NCI-H69 (cell line): ENCODE results near the gene PLB1.
"Not testable (repeated sequence)": the region's sequence is repeated elsewhere in the genome, so short reads cannot be mapped to it uniquely, and the experiment has no call there.

Experiments used
- DNase-seq: peaks from one replicate; lab custom pipeline; 2025; lab: John Stamatoyannopoulos, UW

PLB1 gene

DNA sequence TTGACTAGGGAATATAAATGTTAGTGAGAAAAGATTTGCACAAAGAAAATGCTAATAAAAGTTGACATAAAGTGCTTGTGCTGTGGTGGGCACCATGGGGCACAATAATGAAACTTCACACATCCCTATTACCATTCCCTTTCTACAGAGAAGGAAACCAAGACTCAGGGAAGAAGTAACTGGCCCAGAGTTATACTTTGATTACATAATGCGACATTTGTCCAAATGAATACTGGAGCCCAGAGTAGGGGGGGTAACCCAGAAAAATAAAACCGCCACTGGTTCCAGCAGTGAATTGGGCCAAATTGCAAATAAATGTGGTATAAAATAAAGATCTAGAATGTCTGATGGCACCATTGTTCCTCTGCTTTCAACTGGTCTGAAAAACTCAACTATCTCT lies 149.7 kb downstream of the PLB1 start:
- no peak for DNase-seq

DNA sequence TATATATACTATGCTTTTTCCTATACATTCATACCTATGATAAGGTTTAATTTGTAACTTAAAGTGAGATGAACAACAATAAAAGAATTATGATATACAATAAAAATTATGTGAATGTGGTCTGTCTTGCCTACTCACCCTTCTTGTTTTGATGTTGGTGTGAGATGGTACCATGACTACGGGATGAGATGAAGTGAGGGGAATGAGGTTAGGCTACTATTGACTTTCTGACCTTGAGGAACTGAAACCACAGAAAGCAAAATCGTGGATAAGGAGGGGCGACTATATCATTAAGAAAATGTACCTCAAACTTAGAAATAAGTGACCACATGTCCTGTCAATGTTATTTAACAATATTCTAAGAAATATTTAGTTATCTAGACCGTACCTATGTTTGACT lies 151.8 kb downstream of the PLB1 start:
- DNase-seq, result no peak

DNA sequence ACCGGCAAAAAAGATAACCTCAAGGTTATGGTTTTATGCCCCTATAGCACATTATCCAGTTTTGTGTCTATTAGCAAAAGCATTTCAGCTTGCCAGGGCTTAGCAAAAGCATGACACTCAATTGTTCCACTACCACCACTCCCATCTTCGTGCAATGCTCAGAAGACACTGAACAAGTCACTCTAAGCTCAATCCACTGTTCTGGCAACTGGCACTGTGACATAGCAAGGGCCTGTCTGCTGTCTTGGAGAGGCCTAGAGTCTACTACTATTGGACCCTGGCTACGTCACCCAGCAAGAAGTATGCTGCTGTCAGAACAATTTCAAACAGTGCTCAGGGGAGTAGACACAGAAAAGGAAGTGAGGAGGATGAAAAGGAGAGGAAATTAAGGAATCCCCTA lies 152.3 kb downstream of the PLB1 start:
- DNase-seq, result no peak

DNA sequence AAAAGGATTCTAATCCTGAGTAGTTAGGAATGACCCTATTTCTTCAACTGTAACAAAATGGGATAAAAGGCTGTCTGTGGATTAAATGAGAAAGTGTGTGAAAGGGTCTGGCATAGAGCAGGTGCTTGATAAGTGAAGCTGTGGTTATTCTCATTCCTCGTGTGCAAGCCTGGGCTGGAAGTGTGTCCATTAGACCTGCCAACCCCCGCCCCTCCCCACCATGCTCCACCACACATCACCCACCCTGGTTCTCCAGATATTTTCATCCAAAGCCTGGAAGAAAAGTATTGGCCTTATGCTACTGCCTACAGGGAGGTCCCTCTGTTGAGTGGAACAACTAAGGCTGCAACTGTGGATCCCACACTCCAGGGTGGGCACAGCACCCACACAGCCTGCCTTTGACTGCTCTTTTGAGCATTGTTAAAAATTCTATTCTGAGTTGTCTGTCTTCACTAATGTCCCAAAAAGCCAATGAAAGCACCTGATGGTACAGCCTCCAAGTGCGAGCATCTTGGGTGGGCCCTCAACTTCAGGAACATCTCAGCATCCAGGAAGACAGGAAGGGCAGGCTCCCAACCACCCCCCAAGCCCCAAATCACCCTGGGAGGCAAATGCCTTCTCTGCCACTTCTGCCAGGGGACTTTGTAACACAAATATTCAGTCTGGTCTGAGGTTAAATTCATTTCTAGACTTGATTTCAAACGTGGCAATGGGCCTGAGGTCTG lies 153.0 kb downstream of the PLB1 start:
- no peak for DNase-seq

DNA sequence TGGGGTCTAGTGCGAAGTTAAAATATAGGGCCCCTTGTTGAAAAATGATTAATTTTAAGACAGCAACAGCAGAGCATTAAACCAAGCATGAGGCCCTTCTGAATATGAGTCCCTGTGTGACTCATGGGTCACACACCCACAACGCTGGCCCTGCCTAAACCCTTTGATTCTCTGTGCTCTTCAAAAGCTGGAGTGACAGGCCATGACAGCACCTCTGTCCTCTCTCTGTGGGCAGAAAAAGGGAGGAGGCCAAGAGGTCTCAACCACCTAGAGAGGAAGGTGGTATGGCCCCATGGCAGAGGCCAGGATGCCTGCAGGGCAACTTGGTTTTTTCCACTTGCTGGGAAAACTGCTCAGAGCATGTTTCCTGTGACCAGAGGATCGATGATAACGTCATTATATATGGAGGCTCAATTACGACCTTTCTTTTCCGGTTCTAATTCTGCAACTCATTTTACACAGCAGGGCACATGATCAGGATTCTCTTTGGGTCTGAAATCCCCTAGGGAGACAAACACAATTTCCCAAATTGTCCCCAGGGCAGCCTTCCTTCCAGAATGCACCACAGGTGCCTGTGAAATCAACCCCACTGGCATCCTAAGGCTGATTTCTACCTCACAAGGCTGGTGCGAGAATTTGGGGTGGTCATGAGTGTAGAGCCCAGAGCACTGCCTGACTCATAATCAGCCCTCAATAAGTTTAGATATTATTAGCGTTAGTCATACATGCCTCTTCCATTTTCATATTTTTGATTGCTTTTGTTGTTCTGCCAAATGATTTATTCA lies 153.8 kb downstream of the PLB1 start:
- DNase-seq, result peak; percentile 66

DNA sequence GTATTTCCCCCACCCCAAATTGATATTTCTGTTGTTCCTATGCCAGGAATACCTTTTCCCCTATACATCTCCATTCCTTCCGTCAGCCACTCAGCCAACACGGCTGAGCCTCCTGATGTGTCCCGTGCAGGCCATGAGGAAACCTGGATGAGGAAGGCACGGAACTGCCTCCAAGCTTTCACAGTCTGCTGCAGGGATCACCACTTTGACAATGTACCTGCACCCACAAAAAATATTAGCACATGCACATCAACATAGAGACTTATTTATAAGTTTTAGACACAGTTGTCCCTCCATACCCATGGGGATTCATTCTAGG lies 154.4 kb downstream of the PLB1 start:
- no peak for DNase-seq

DNA sequence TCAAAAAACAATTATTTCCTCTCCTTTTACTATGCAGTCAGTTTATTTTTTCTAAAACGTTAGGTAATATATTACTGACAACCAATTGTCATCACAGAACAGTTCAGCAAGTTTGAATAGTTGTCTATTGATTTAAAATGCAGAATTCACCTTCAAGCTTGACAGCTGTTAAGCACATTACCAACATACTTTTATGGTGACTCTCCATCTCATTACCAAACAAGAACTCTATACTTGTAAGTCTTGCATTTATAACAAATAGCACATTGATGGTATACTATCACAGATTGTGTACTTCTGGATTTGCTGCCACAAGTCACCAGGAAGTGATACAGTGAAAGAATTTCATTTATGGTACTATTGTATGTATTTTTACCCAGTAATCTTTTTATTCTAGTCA lies 156.4 kb downstream of the PLB1 start:
- no peak for DNase-seq

DNA sequence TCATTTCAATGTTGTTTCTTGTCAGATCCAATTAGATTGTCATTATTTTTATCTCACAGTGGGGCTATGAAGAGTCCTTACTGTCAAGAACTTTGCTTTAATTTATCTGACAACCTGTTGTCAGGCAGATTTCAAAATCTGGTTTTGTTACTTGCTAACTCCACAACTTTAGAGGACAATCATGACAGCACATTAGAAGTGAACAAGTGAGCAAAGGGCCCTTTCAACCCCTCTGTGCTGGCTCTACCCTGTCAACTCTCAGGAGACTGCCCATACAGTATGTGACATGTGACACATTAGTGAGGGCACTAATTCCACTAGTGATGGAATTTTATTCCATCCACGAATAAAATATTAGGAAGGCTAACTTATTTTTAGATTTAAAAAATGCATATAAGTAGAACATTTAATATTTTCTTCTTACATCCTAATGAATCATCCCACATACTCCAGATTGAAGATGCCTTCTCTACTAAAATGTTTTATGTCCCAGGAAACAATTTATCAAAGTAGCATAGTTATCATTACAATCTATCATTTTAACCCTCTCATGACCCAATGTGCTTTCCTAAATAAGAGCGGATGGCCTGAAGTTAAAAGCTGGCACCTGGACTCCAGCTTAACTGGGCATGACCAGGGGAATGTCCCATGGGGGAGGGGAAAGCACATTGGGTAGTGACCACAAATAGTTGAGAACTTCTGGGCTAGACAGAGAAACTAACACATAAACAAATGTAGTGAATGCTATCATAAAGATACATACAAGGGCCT lies 158.2 kb downstream of the PLB1 start:
- no peak for DNase-seq

DNA sequence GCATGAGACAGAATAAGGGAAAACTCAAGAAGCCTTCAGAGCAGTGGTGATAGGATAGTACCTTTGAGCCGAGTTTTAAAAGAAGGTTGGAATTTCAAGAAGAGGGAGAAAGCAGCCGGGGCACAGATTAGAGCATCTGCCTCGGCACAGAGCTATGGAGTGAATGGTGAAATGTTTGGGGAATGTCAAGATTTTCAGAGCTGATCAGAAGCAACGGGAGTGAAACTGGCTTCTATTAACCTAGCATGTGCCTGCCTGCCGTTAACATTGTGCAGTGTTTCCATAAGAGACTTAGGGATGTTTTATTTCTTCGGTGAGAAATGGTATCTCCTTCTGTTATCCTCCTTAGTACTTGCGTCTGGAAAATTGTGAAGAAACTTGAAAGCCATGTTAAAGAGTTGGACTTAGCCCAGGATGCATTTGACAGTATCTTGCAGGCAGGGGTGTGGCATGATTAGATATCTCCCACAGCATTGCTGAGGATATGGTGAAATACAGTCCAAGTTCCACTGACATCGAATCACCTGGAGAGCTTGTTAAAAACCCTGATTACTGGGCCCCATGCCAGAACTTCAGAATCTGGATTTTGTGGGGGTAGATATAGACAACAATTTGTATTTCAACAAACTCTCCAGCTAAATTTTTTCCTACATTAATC lies 158.9 kb downstream of the PLB1 start:
- no peak for DNase-seq

DNA sequence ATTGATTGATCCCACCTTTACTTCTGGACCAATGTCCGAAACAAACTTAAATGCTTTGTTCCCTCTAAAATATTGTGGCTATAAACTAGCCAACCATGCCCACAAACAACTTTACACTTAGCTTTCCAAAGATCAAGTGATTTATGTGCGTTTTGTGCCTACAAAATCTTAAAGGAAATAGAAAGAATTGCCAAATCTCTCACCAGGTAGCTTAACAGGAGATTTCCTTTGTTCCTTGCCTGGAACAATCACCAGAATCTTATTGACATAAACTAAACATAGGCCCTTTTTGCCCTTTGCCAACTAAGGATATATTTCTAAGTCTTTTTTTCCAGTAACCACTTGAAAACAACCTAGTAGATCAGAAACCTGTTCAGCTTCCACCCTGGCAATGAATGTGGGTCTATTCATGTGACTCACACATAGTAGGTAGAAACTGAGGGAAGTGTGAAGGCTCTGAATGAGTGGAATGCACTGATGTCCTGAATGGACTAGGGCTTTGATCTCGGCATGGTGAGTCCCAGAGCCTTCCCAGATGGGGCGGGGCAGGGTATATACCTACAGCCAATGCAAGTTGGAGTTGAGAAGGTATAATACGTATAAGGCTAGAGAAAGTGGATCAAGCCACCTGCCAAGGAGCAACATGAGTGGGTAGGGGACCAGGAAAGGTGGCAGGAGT lies 161.2 kb downstream of the PLB1 start:
- DNase-seq, result no peak

DNA sequence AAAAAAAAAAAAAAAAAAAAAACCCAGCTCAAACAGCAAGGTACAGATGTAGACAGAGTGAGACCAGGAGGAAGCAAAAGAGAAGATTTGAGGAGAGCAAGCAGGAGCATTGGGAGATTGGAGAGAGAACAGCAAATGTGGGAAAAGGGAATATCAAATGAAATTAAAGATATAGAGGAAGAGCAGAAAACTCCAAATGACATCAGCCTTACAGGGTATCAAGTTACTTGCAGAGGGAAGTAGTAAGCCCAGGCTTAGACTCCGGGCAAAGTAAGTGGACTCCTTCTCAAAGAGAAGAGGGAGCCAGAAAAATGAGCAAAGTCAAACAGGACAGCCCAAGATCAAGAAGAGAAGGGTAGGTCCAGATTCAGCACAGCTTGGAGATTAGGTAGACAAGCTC lies 162.5 kb downstream of the PLB1 start:
- peak; percentile 23 for DNase-seq

DNA sequence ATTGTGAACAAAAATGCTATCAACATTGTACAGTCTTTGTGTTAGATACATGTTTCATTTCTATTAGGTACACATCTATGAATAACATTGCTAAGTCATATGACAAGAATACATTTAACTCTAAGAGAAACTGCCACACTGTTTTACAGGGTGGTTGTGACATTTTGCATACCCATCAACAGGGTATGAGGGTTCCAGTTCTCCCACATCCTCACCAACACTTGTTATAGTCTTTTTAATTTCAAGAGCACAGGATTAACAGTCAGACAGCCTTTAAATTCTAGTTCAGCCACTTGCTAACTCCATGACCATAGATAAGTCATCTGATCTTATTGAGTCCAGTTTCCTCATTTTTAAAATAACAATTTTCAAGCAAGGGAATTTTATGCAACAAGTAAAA lies 163.3 kb downstream of the PLB1 start:
- no peak for DNase-seq

DNA sequence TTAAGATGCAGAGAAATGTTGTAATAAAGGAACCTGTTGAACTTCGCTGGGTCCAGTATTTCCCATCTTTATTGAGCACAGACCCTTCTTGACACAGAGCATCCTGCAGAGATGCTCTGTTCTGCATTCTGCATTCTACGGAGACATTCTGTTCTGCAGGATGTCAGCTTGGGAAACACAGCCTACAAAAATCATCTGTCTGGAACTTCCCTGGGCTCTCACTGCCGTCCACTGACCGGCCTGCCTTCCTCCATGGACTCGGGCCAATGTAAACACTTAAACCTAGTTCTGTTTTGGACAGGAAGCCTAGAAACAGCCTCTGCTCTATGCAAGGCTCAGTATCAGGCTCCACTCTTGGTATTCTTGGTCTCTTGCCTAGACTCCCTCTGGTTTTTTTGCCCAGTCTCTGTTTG lies 165.7 kb downstream of the PLB1 start:
- peak; percentile 67 for DNase-seq

DNA sequence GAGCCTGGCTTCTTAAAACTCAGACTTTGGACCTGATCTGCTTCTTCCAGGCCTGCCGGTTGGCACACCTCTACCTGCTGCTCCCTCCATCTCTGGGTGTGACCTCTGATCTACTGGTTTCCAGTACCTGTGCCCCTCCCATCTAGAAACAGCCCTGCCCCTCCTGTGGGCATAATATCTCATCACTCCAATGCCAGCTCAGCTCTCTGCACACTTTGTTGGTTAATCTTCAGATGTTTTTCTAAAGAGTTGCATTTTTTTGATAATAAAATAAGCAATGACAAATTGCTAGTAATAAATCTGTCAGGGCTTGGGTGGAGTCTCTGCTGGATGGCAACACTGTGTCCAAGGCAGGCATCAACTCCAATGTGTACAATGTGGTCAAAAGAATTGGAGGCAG lies 166.2 kb downstream of the PLB1 start:
- DNase-seq, result peak; percentile 51

DNA sequence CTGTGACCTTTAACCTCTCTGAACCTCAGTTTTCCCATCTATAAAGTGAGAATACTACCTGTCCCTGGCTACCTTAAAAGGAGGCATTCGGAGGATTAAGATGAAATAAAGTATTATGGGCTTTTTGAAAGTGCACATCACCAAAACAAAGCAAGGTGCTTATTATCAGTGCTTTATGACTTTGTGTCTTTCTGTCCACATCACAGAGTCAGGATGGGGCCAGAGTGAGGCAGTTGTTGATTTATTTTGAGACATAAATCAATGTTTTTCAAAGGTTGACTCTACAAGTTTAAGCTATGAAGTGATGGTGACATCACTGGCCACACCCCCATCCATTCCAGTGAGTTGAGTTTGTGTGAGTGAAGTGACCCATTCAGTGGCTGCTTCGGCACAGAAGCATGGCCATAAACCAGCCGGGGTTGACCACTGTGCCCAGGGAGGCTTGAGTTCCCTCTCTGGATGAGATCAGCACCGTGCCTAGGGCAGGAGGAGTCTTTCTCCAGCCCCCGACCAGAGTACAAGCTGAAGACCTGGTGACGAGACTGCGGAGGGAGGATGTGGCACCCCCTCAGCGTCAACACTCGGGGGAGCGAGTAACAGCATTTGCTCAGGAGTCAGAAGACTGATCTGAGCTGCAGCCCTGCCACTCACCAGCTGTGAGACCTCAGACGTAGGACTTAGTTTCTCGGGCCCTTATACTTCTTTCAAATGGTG lies 166.8 kb downstream of the PLB1 start:
- peak; percentile 17 for DNase-seq

DNA sequence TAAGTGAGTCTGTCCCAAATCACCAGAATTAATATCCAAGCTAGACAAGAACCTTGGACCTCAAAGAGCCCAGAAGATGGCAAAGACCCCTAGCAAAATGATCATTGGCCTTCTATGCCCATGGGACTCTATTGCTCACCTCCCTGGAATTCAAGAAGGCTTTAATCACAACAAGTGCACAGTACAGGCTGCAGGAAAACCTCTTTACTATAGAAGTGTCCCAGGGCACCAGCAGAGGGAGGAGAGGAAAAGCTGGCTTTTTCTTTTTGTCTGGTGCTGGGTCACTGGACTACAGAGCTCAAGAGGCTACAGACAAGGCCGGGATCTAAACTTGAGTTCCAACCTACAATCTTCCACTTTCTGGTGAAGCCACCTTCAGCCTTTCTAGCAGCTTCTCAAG lies 167.5 kb downstream of the PLB1 start:
- DNase-seq, result no peak

DNA sequence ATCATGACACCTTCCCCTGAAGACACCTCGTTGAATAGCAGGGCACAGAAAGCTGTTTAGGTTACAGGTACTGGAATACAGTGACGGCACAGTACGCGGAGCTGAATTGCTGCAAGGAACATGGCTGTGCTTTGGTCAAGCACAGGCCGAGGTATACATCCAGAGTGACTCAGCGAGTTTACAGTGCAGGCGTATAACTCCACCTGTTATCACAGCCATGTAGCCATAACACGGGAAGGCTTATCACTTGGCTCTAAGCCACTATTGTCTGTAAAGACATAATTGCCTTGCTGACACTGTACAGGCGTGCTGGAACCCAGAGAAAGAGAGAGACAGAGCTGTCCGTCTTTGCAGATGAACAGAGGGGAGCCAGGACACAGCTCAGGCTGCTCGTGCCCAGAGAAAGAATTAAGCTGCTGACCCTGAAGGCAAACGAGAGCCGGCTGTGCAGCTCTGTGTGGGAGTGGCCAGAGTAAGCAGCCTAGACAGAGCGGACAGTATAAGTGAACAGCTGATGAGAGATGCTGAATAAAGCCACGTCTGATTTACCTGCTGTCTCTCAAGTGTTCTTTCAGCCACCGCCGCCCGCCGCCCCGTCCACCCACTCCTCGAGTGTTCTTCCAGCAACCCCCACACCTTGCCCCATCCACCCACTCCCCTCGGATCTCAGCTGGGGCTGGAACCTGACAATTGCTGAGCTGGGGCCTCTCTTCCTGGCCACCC lies 168.4 kb downstream of the PLB1 start:
- peak; percentile 14 for DNase-seq

DNA sequence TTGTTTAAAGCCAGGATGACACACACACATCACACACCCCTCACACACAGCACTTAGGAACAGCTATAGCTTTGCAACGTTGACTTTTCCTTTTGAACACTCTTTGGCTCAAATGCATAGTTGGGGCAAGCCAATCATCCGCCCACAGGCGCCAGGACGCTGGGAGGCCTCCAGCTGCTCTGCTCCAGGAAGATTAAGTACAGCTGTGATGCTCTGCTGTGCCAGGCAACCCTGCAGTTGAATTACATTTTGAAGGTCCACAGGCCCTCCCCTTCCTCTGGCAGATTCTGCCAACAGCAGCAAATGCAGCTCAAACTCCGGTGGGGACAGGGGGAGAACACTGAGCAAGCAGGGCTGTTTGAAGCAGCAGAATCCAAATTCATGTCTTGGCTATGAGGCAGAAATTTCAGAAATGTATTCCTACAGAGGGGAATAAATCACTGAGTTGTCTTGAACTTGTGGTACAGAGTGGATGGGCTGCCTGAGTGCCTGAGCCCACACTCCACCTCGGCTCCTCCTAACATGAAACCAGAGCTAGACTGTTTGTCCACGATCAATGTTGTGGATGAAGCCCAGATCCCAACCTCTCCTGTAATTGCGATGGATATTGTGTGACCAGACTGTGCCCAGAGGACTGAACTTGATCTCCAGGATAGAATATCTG lies 169.3 kb downstream of the PLB1 start:
- peak; percentile 67 for DNase-seq

DNA sequence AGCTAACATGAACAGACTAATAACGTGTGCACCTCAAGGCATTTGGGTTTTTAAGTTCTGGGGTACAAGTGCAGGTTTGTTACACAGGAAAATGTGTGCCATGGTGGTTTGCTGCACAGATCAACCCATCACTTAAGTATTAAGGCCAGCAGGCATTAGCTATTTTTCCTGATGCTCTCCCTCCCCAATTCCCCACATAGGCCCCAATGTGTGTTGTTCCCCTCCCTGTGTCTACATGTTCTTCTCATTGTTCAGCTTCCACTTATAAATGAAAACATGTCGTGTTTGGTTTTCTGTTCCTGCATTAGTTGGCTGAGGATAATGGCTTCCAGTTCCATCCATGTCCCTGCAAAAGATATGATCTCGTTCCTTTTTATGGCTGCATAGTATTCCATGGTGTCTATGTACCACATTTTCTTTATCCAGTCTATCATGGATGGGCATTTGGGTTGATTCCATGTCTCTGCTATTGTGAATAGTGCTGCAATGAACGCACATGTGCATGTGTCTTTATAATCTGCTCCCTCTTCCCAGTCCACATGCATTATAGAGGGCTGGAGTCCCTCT lies 170.0 kb downstream of the PLB1 start:
- DNase-seq, result not testable (repeated sequence)
